ENCODE data around the gene ANKMY2.

DNA sequence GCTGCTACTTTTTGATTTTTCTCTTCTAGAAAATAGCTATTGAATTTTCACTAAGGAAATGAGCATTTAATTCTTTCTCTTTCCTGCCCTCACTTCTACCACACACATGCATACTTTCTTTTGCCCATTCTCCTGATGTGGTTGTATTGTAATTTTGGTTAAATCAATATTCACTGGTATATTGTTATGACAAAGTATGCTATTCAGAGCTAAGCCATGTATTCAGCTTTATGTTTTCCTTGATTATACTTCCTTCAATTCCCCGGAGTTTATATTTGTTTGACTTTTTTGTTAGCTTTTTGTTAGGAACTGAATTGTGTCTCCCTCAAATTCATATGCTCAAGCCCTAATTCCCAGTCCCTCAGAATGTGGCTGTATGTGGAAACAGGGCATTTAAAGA is 94.9 kb downstream of the ANKMY2 start:
- TF ChIP-seq POLR2A (IDR thresholded peaks at IDR 0.05), result no peak
- TF ChIP-seq, protein P1, sequence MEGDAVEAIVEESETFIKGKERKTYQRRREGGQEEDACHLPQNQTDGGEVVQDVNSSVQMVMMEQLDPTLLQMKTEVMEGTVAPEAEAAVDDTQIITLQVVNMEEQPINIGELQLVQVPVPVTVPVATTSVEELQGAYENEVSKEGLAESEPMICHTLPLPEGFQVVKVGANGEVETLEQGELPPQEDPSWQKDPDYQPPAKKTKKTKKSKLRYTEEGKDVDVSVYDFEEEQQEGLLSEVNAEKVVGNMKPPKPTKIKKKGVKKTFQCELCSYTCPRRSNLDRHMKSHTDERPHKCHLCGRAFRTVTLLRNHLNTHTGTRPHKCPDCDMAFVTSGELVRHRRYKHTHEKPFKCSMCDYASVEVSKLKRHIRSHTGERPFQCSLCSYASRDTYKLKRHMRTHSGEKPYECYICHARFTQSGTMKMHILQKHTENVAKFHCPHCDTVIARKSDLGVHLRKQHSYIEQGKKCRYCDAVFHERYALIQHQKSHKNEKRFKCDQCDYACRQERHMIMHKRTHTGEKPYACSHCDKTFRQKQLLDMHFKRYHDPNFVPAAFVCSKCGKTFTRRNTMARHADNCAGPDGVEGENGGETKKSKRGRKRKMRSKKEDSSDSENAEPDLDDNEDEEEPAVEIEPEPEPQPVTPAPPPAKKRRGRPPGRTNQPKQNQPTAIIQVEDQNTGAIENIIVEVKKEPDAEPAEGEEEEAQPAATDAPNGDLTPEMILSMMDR (IDR thresholded peaks at IDR 0.05), result no peak
- no peak for TF ChIP-seq EP300 (IDR thresholded peaks at IDR 0.05)
- TF ChIP-seq POLR2AphosphoS5 (IDR thresholded peaks at IDR 0.05), result no peak

Measured in suprapubic skin (tissue), 4 donors.